DMS 273 (cell line): Measurements from ENCODE around the gene ESYT3.

ENCODE experiments used
- DNase-seq: peaks from one replicate; lab custom pipeline; 2025; ENCODE audit not compliant: unreplicated experiment; lab: John Stamatoyannopoulos, UW

Gene ESYT3

GRCh38 chr3:138434276-138434874, at the start of gene ESYT3:
Gene ESYT3, plus strand, starts transcription at chr3:138434616. Its CDS starts 183 bp downstream, at chr3:138434799.
- peak; percentile 95 for DNase-seq

GRCh38 chr3:138384976-138385375, 49.4 kb upstream of the ESYT3 start:
- DNase-seq = no peak

GRCh38 chr3:138389144-138389601, 45.2 kb upstream of the ESYT3 start:
- no peak for DNase-seq

- DNase-seq = peak; percentile 38
These were observed 44.4 kb upstream of the ESYT3 start for GRCh38 chr3:138389841-138390581.

GRCh38 chr3:138390582-138390932, 43.9 kb upstream of the ESYT3 start:
- DNase-seq = no peak

- DNase-seq = no peak
These were observed 40.3 kb upstream of the ESYT3 start for GRCh38 chr3:138394156-138394555.

GRCh38 chr3:138394686-138395085, 39.7 kb upstream of the ESYT3 start:
- DNase-seq = no peak

- DNase-seq = no peak
These were observed 38.3 kb upstream of the ESYT3 start for GRCh38 chr3:138395865-138396751.

- DNase-seq = peak; percentile 17
These were observed 37.5 kb upstream of the ESYT3 start for GRCh38 chr3:138396752-138397410.

GRCh38 chr3:138397983-138398382, 36.4 kb upstream of the ESYT3 start:
- DNase-seq = peak; percentile 20

GRCh38 chr3:138398791-138399575, 35.4 kb upstream of the ESYT3 start:
- no peak for DNase-seq

- DNase-seq = no peak
These were observed 34.6 kb upstream of the ESYT3 start for GRCh38 chr3:138399766-138400165.

- DNase-seq = no peak
These were observed 33.8 kb upstream of the ESYT3 start for GRCh38 chr3:138400651-138401070.

- DNase-seq = no peak
These were observed 32.6 kb upstream of the ESYT3 start for GRCh38 chr3:138401834-138402233.

GRCh38 chr3:138404121-138404520, 30.3 kb upstream of the ESYT3 start:
- DNase-seq = no peak

- no peak for DNase-seq
These were observed 29.4 kb upstream of the ESYT3 start for GRCh38 chr3:138405001-138405400.

GRCh38 chr3:138405486-138405885, 28.9 kb upstream of the ESYT3 start:
- no peak for DNase-seq

GRCh38 chr3:138406606-138407005, 27.8 kb upstream of the ESYT3 start:
- no peak for DNase-seq

GRCh38 chr3:138407236-138407907, 27.0 kb upstream of the ESYT3 start:
- no peak for DNase-seq
